WTC11 (cell line): Measurements from ENCODE around the gene CACNB4. TPM values are rescaled to one million over a fixed set of nuclear protein-coding genes. Genes with fewer than 3 reads are reported as not detected.
"Not testable (repeated sequence)": the region's sequence is repeated elsewhere in the genome, so short reads cannot be mapped to it uniquely, and the experiment has no call there.

ENCODE experiments used
- ATAC-seq: fragments of 200-7000 bp; cut with Tn5 transposase; 2 replicates; pipeline ENCODE4 v1.10.0; 2021; ENCODE audit warnings: mild to moderate bottlenecking, moderate library complexity
- CTCF ChIA-PET: fragments of 300-600 bp; sonication (Branson Sonifier 250); formaldehyde crosslinking; loops from one replicate; lab custom pipeline; 2021; ENCODE audit warnings: antibody characterized with exemption; lab: Charles Lee
- POLR2A ChIA-PET: fragments of 350-600 bp; sonication (Branson Sonifier 250); formaldehyde crosslinking; loops from one replicate; lab custom pipeline; 2021; ENCODE audit warnings: antibody characterized with exemption; lab: Charles Lee
- DNase-seq: peaks from one replicate; pipeline ENCODE4 v3.0.0; 2021; ENCODE audit warnings: low spot score
- H3K27ac Mint-ChIP-seq: 2 replicates; pipeline ENCODE4 v1.8.0; 2021; ENCODE audit warnings: mixed read lengths
- H3K27me3 Mint-ChIP-seq: 2 replicates; pipeline ENCODE4 v1.8.0; 2021; ENCODE audit warnings: low read depth, mild to moderate bottlenecking, moderate library complexity, mixed read lengths
- H3K36me3 Mint-ChIP-seq: 2 replicates; pipeline ENCODE4 v1.8.0; 2021; ENCODE audit warnings: mixed read lengths
- H3K4me1 Mint-ChIP-seq: 2 replicates; pipeline ENCODE4 v1.8.0; 2022; ENCODE audit warnings: mixed read lengths
- H3K4me3 Mint-ChIP-seq: 2 replicates; pipeline ENCODE4 v1.8.0; 2021; ENCODE audit warnings: mild to moderate bottlenecking, moderate library complexity, mixed read lengths
- H3K9me3 Mint-ChIP-seq: 2 replicates; pipeline ENCODE4 v1.8.0; 2021; ENCODE audit warnings: mixed read lengths
- ARID4B ChIP-seq: sonication (generic); formaldehyde crosslinking; IDR thresholded peaks from 2 replicates; pipeline ENCODE4 v1.8.0; 2023; ENCODE audit warnings: missing genetic modification reagents, mild to moderate bottlenecking, borderline replicate concordance
- ATF1 ChIP-seq: sonication (generic); formaldehyde crosslinking; IDR thresholded peaks from 2 replicates; pipeline ENCODE4 v1.8.1; 2023; ENCODE audit warnings: mild to moderate bottlenecking, moderate library complexity, missing genetic modification reagents
- CREB1 ChIP-seq: sonication (generic); formaldehyde crosslinking; IDR thresholded peaks from 2 replicates; pipeline ENCODE4 v1.8.0; 2023; ENCODE audit warnings: mild to moderate bottlenecking, missing genetic modification reagents
- ELF4 ChIP-seq: sonication (generic); formaldehyde crosslinking; IDR thresholded peaks from 2 replicates; pipeline ENCODE4 v1.8.1; 2022; ENCODE audit warnings: low read depth, mild to moderate bottlenecking, moderate library complexity, missing genetic modification reagents
- ERG ChIP-seq: fragments of 250-450 bp; sonication (Bioruptor Pico); IDR thresholded peaks from 2 replicates; pipeline ENCODE4 v1.8.0; 2021; ENCODE audit warnings: mild to moderate bottlenecking
- FOXK1 ChIP-seq: sonication (generic); formaldehyde crosslinking; IDR thresholded peaks from 2 replicates; pipeline ENCODE4 v1.8.0; 2022; ENCODE audit warnings: mild to moderate bottlenecking, moderate library complexity, missing genetic modification reagents
- GTF2I ChIP-seq: fragments of 250-450 bp; sonication (Bioruptor Pico); conservative IDR thresholded peaks from 2 replicates; pipeline ENCODE4 v1.4.0; 2021; ENCODE audit warnings: mild to moderate bottlenecking
- HMGXB4 ChIP-seq: sonication (generic); formaldehyde crosslinking; IDR thresholded peaks from 2 replicates; pipeline ENCODE4 v1.8.1; 2023; ENCODE audit warnings: mild to moderate bottlenecking, moderate library complexity, missing genetic modification reagents
- JUN ChIP-seq: sonication (generic); formaldehyde crosslinking; IDR thresholded peaks from 2 replicates; pipeline ENCODE4 v1.8.0; 2023; ENCODE audit warnings: mild to moderate bottlenecking, missing genetic modification reagents
- NFYB ChIP-seq: sonication (generic); formaldehyde crosslinking; conservative IDR thresholded peaks from 2 replicates; pipeline ENCODE4 v1.8.0; 2022; ENCODE audit warnings: low read depth, missing genetic modification reagents
- PRDM15 ChIP-seq: sonication (generic); formaldehyde crosslinking; IDR thresholded peaks from 2 replicates; pipeline ENCODE4 v1.8.0; 2022; ENCODE audit warnings: missing genetic modification reagents
- RORB ChIP-seq: fragments of 250-450 bp; sonication (Bioruptor Pico); IDR thresholded peaks from 2 replicates; pipeline ENCODE4 v1.9.0; 2021; ENCODE audit warnings: mild to moderate bottlenecking
- USF1 ChIP-seq: sonication (generic); formaldehyde crosslinking; IDR thresholded peaks from 2 replicates; pipeline ENCODE4 v1.8.0; 2022; ENCODE audit warnings: mild to moderate bottlenecking, missing genetic modification reagents
- ZNF232 ChIP-seq: sonication (generic); formaldehyde crosslinking; IDR thresholded peaks from 2 replicates; pipeline ENCODE4 v1.8.0; 2022; ENCODE audit warnings: mild to moderate bottlenecking, missing genetic modification reagents
- ZNF281 ChIP-seq: sonication (generic); formaldehyde crosslinking; IDR thresholded peaks from 2 replicates; pipeline ENCODE4 v1.8.0; 2023; ENCODE audit warnings: mild to moderate bottlenecking, missing genetic modification reagents
- ZNF416 ChIP-seq: fragments of 250-450 bp; sonication (Bioruptor Pico); IDR thresholded peaks from 2 replicates; pipeline ENCODE4 v1.9.0; 2021; ENCODE audit warnings: mild to moderate bottlenecking, inconsistent platforms
- total RNA-seq: library from RNA; stranded (reverse); gene quantifications from 3 replicates; pipeline ENCODE4 v1.2.3, GENCODE V29; 2021

Gene CACNB4
- total RNA-seq, 1 experiment from 2014 or later, result 4.7 TPM

- TF ChIP-seq ARID4B (no peak), PRDM15 (CRISPR knock-in tag) (no peak), CREB1 (CRISPR knock-in tag) (no peak), ERG (no peak)
These were observed 155.4 kb downstream of the CACNB4 start (continued) for GRCh38 chr2:151943461-151943860.

GRCh38 chr2:151942540-151943205 is 156.2 kb downstream of the CACNB4 start:
- H3K27ac Mint-ChIP-seq, POLR2A ChIA-PET, H3K4me3 Mint-ChIP-seq, H3K4me1 Mint-ChIP-seq, H3K27me3 Mint-ChIP-seq, CTCF ChIA-PET, DNase-seq, ATAC-seq: not testable (repeated sequence)
- peaks cover 27% of the 10 kb centered on the region for H3K36me3 Mint-ChIP-seq
- H3K9me3 Mint-ChIP-seq, result peaks cover 36% of the 10 kb centered on the region

- no peak overlapping the region for H3K4me3 Mint-ChIP-seq
- TF ChIP-seq GTF2I (CRISPR knock-in tag) (no peak), RORB (no peak), JUN (CRISPR knock-in tag) (no peak), USF1 (CRISPR knock-in tag) (no peak), FOXK1 (CRISPR knock-in tag) (no peak), HMGXB4 (CRISPR knock-in tag) (no peak), NFYB (CRISPR knock-in tag) (no peak), ELF4 (CRISPR knock-in tag) (no peak), ZNF232 (no peak), ATF1 (no peak), ZNF281 (CRISPR knock-in tag) (no peak), ZNF416 (CRISPR knock-in tag) (no peak)
- no peak for DNase-seq
- H3K4me1 Mint-ChIP-seq, result peaks cover 6% of the 10 kb centered on the region; the same call in 1 of the 2 replicates
- no peak for ATAC-seq
- H3K9me3 Mint-ChIP-seq, result peaks cover 19% of the 10 kb centered on the region
- H3K36me3 Mint-ChIP-seq, result peaks cover 12% of the 10 kb centered on the region
- ChIA-PET CTCF (interaction anchor here (2.2 kb wide), 1 partner anchor 10 kb away, joined by 6 read pairs; no protein-coding TSS in a partner anchor), POLR2A (no interaction called here)
- H3K27ac Mint-ChIP-seq, result no peak overlapping the region
- H3K27me3 Mint-ChIP-seq, result peaks cover 1% of the 10 kb centered on the region; the same call in 1 of the 2 replicates
These were observed 160.9 kb downstream of the CACNB4 start for GRCh38 chr2:151937966-151938365.
